H1 (cell line): ENCODE results near the gene WEE1. TPM values are rescaled to one million over a fixed set of nuclear protein-coding genes. Genes with fewer than 3 reads are reported as not detected.

Experiments
- ATF3 ChIP-seq: IDR thresholded peaks from 2 replicates; pipeline ENCODE4 v1.6.1; 2011; ENCODE audit warnings: low read depth, mild to moderate bottlenecking, low read length; ENCODE audit not compliant: insufficient read depth
- CEBPB ChIP-seq: IDR thresholded peaks from 2 replicates; pipeline ENCODE4 v1.6.1; 2012; ENCODE audit warnings: low read depth, low read length
- CREB1 ChIP-seq: IDR thresholded peaks from 2 replicates; pipeline ENCODE4 v1.6.1; 2012; ENCODE audit warnings: inconsistent platforms
- HDAC2 ChIP-seq, 2 experiments: fragments of 300-600 bp in 1 of 2; sonication (generic) in 1 of 2; IDR thresholded peaks; 2 replicates each; pipeline ENCODE4 v1.6.1; 2011 to 2012; ENCODE audit warnings: low read depth in 2 of 2, low read length in 2 of 2, mild to moderate bottlenecking in 2 of 2, moderate library complexity in 2 of 2, borderline replicate concordance in 1 of 2, inconsistent platforms in 1 of 2
- KDM4A ChIP-seq: IDR thresholded peaks from one replicate; pipeline ENCODE4 v1.7.1; 2012; ENCODE audit warnings: low read depth, mild to moderate bottlenecking, moderate library complexity, low read length, inconsistent platforms; ENCODE audit not compliant: severe bottlenecking
- RFX5 ChIP-seq: IDR thresholded peaks from 2 replicates; pipeline ENCODE4 v1.6.1; 2011; ENCODE audit warnings: low read depth, low read length, improper control_type of control experiment, borderline replicate concordance
- TAF7 ChIP-seq: optimal IDR thresholded peaks from 2 replicates; pipeline ENCODE3; 2011; ENCODE audit warnings: low read depth, mild to moderate bottlenecking, inconsistent platforms, low read length, moderate library complexity, borderline replicate concordance
- polyA plus RNA-seq, 7 experiments: library from polyadenylated mRNA; depleted of rRNA in 3 of 7; stranded (reverse) in 5 of 7; unstranded in 2 of 7; fragments of >200 nt in 5 of 7; fragments of 200-250 nt in 2 of 7; gene quantifications; 1 replicate in 5 of 7; 2 replicates in 1 of 7; 4 replicates in 1 of 7; pipeline versions ENCODE4 v1.2.1 to v1.2.3, GENCODE V29; 2011 to 2013; ENCODE audit warnings: missing spikeins in 2 of 7, mixed read lengths in 2 of 7
- total RNA-seq: library from RNA; stranded (reverse); fragmentation: NEBNext Ultra II Directional; extraction: Animal tissue kit (Norgen Biotek cat#: 25700); gene quantifications from 2 replicates; pipeline ENCODE4 v1.2.1, GENCODE V29; 2021
- TF ChIP-seq, protein P1 (sequence below): IDR thresholded peaks from 2 replicates; pipeline ENCODE4 v1.6.1; 2011; ENCODE audit warnings: low read length, improper control_type of control experiment

Gene WEE1
- total and polyA plus RNA-seq, 2 of the 8 experiments (the other 6 are each of a cell fraction or from before 2014, with no cell fraction given): 40.8 to 120 TPM

- TF ChIP-seq RFX5 (no peak), ATF3 (no peak), HDAC2 (IDR thresholded peaks at IDR 0.05; ENCODE audit: borderline replicate concordance in 1 of 2, low read depth in 2 of 2, low read length in 2 of 2) (no peak), CEBPB (no peak), TAF7 (no peak), KDM4A (no peak), CREB1 (no peak)
- TF ChIP-seq, protein P1, sequence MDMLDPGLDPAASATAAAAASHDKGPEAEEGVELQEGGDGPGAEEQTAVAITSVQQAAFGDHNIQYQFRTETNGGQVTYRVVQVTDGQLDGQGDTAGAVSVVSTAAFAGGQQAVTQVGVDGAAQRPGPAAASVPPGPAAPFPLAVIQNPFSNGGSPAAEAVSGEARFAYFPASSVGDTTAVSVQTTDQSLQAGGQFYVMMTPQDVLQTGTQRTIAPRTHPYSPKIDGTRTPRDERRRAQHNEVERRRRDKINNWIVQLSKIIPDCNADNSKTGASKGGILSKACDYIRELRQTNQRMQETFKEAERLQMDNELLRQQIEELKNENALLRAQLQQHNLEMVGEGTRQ: no peak
Observed at GRCh38 chr11:9609002-9609759, 35.7 kb downstream of the WEE1 start (continued).
